Measurements from ENCODE around the gene AP1S2. TPM values are rescaled to one million over a fixed set of nuclear protein-coding genes. Genes with fewer than 3 reads are reported as not detected.
A peak's percentile ranks its signal among the peaks of the same experiment; 100 is the strongest.

Gene AP1S2
- total and polyA plus RNA-seq, 2 of the 13 experiments (the other 11 are each of a cell fraction or from before 2014, with no cell fraction given), result 10.1 to 18.8 TPM

DNA sequence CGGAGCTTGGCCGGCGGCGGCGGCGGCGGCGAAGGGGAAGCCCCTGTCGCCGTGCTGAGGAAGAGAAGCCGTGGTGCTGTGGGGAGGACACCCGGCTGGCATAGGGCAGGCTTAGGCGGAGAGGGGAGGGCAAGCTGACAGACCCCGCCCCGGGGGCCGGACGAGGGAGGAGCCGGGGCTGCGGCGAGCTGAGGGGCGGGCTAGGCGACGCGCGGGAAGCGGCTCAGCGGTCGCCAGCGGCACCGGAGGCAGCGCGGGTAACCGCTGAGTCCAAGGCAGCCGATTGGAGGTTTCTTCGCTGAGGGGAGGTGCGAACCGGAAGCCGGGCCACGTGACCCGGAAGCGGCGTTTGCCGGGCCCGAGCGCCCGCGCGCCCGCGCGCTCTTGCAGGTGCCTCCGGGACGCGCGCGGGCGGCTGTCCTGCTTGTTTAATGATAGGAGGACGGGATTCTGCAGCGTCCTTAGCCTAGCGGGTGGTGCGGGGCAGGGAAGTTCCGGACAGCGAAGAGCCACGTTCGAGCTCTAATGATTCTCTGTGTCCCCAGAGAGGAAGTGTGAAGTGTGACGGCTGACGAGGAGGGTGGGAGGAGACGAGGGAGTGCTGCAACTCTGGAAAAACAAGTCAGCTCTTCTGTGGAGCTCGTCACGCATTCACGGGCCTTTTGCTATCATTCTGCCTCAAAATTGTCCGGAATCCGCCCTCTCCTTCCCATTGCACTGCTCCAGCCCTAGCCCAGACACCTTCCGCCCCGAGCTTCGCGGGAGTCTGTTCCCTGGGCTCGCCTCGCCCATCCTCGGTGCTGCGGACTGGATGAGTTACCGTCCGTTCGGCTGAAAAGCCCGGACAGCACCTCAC lies at the start of gene AP1S2 (continued):
- TF ChIP-seq SAP130 (CRISPR knock-in tag; IDR thresholded peaks at IDR 0.05; ENCODE audit: low read depth) (peak; percentile 55), ZZZ3 (CRISPR knock-in tag; IDR thresholded peaks at IDR 0.05; ENCODE audit: borderline replicate concordance) (no peak), ZNF782 (CRISPR knock-in tag; IDR thresholded peaks at IDR 0.05; ENCODE audit: borderline replicate concordance) (no peak), SP2 (CRISPR knock-in tag; IDR thresholded peaks at IDR 0.05) (peak; percentile 75), ARNT (IDR thresholded peaks at IDR 0.05) (no peak), ELF1 (CRISPR knock-in tag; IDR thresholded peaks at IDR 0.05) (peak; percentile 87)
- TF ChIP-seq, protein P1, sequence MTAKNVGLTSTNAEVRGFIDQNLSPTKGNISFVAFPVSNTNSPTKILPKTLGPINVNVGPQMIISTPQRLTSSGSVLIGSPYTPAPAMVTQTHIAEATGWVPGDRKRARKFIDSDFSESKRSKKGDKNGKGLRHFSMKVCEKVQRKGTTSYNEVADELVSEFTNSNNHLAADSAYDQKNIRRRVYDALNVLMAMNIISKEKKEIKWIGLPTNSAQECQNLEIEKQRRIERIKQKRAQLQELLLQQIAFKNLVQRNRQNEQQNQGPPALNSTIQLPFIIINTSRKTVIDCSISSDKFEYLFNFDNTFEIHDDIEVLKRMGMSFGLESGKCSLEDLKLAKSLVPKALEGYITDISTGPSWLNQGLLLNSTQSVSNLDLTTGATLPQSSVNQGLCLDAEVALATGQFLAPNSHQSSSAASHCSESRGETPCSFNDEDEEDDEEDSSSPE (CRISPR knock-in tag; IDR thresholded peaks at IDR 0.05), result peak; percentile 86
- TF ChIP-seq, protein P2, sequence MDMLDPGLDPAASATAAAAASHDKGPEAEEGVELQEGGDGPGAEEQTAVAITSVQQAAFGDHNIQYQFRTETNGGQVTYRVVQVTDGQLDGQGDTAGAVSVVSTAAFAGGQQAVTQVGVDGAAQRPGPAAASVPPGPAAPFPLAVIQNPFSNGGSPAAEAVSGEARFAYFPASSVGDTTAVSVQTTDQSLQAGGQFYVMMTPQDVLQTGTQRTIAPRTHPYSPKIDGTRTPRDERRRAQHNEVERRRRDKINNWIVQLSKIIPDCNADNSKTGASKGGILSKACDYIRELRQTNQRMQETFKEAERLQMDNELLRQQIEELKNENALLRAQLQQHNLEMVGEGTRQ (IDR thresholded peaks at IDR 0.05; ENCODE audit: low read depth, low read length), result peak; percentile 80
- TF ChIP-seq, protein P2 (CRISPR knock-in tag; IDR thresholded peaks at IDR 0.05; ENCODE audit: borderline replicate concordance), result peak; percentile 57; the same call in 1 of the 2 replicates
- TF ChIP-seq, protein P3, sequence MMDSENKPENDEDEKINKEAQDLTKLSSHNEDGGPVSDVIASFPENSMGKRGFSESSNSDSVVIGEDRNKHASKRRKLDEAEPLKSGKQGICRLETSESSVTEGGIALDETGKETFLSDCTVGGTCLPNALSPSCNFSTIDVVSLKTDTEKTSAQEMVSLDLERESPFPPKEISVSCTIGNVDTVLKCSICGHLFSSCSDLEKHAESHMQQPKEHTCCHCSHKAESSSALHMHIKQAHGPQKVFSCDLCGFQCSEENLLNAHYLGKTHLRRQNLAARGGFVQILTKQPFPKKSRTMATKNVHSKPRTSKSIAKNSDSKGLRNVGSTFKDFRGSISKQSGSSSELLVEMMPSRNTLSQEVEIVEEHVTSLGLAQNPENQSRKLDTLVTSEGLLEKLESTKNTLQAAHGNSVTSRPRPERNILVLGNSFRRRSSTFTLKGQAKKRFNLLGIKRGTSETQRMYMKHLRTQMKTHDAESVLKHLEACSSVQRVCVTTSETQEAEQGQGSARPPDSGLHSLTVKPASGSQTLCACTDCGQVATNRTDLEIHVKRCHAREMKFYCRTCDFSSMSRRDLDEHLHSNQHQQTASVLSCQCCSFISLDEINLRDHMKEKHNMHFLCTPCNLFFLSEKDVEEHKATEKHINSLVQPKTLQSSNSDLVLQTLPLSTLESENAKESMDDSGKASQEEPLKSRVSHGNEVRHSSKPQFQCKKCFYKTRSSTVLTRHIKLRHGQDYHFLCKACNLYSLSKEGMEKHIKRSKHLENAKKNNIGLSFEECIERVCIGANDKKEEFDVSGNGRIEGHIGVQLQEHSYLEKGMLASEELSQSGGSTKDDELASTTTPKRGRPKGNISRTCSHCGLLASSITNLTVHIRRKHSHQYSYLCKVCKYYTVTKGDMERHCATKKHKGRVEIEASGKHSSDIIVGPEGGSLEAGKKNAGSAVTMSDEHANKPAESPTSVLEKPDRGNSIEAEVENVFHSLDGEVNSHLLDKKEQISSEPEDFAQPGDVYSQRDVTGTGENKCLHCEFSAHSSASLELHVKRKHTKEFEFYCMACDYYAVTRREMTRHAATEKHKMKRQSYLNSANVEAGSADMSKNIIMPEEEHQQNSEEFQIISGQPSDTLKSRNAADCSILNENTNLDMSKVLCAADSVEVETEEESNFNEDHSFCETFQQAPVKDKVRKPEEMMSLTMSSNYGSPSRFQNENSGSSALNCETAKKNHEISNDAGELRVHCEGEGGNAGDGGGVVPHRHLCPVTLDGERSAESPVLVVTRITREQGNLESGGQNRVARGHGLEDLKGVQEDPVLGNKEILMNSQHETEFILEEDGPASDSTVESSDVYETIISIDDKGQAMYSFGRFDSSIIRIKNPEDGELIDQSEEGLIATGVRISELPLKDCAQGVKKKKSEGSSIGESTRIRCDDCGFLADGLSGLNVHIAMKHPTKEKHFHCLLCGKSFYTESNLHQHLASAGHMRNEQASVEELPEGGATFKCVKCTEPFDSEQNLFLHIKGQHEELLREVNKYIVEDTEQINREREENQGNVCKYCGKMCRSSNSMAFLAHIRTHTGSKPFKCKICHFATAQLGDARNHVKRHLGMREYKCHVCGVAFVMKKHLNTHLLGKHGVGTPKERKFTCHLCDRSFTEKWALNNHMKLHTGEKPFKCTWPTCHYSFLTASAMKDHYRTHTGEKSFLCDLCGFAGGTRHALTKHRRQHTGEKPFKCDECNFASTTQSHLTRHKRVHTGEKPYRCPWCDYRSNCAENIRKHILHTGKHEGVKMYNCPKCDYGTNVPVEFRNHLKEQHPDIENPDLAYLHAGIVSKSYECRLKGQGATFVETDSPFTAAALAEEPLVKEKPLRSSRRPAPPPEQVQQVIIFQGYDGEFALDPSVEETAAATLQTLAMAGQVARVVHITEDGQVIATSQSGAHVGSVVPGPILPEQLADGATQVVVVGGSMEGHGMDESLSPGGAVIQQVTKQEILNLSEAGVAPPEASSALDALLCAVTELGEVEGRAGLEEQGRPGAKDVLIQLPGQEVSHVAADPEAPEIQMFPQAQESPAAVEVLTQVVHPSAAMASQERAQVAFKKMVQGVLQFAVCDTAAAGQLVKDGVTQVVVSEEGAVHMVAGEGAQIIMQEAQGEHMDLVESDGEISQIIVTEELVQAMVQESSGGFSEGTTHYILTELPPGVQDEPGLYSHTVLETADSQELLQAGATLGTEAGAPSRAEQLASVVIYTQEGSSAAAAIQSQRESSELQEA (CRISPR knock-in tag; IDR thresholded peaks at IDR 0.05; ENCODE audit: not compliant biosample characterization), result no peak
- TF ChIP-seq, protein P4, sequence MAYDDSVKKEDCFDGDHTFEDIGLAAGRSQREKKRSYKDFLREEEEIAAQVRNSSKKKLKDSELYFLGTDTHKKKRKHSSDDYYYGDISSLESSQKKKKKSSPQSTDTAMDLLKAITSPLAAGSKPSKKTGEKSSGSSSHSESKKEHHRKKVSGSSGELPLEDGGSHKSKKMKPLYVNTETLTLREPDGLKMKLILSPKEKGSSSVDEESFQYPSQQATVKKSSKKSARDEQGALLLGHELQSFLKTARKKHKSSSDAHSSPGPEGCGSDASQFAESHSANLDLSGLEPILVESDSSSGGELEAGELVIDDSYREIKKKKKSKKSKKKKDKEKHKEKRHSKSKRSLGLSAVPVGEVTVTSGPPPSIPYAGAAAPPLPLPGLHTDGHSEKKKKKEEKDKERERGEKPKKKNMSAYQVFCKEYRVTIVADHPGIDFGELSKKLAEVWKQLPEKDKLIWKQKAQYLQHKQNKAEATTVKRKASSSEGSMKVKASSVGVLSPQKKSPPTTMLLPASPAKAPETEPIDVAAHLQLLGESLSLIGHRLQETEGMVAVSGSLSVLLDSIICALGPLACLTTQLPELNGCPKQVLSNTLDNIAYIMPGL (CRISPR knock-in tag; IDR thresholded peaks at IDR 0.05; ENCODE audit: borderline replicate concordance in 1 of 2, low read depth in 1 of 2), result 0 out of 4 replicates have a peak, but pooled peaks of 1 of the 2 experiments have one; percentile 10
- TF ChIP-seq, protein P5, sequence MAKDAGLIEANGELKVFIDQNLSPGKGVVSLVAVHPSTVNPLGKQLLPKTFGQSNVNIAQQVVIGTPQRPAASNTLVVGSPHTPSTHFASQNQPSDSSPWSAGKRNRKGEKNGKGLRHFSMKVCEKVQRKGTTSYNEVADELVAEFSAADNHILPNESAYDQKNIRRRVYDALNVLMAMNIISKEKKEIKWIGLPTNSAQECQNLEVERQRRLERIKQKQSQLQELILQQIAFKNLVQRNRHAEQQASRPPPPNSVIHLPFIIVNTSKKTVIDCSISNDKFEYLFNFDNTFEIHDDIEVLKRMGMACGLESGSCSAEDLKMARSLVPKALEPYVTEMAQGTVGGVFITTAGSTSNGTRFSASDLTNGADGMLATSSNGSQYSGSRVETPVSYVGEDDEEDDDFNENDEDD (CRISPR knock-in tag; IDR thresholded peaks at IDR 0.05; ENCODE audit: borderline replicate concordance), result peak; percentile 81; the same call in 1 of the 2 replicates

All from HepG2 (cell line).